NOMO-1 treated with DMSO at 0.1 percent for 48 hours (cell line): Measurements from ENCODE around the gene YTHDF2.
A peak's percentile ranks its signal among the peaks of the same experiment; 100 is the strongest.
"Not testable (repeated sequence)": the region's sequence is repeated elsewhere in the genome, so short reads cannot be mapped to it uniquely, and the experiment has no call there.

Experiments used
- DNase-seq: peaks from one replicate; lab custom pipeline; 2025; ENCODE audit not compliant: unreplicated experiment; lab: John Stamatoyannopoulos, UW

YTHDF2 gene

GRCh38 chr1:28758420-28758819 is 21.7 kb downstream of the YTHDF2 start:
- DNase-seq, result no peak

DNA sequence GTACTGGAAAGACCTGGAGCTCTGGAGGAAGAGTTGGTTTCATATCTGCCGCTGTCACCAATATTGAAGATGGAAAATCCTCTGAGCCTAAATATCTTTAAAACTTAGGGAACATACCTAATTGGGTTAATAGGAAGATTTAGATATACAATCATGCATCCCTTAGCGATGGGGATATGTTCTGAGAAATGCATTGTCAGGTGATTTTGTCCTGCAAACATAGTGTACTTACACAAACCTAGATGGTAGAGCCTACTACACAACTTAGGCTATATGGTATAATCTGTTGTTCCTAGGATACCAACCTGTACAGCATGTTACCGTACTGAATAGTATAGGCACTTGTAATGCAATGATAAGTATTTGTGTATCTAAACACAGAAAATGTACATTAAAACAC is 22.5 kb downstream of the YTHDF2 start:
- no peak for DNase-seq

DNA sequence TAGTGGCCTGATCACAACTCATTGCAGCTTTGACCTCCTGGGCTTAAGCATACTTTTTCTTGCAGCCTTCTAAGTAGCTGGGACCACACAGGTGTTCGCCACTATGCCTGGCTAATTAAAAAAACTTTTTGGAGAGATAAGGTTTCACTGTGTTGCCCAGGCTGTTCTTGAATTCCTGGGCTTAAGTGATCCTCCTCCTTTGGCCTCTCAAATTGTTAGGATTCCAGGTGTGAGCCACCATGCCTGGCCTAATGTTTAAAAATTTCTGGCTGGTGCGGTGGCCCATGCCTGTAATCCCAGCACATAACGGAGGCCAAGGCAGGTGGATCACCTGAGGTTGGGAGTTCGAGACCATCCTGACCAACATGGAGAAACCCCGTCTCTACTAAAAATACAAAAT is 24.4 kb downstream of the YTHDF2 start:
- no peak for DNase-seq

GRCh38 chr1:28766532-28767183 is 29.9 kb downstream of the YTHDF2 start:
- no peak for DNase-seq

GRCh38 chr1:28770601-28771165 is 33.9 kb downstream of the YTHDF2 start:
- no peak for DNase-seq

GRCh38 chr1:28771921-28772320 is 35.2 kb downstream of the YTHDF2 start:
- DNase-seq, result not testable (repeated sequence)

- DNase-seq, result no peak
Measured at GRCh38 chr1:28773105-28773504, 36.4 kb downstream of the YTHDF2 start.

DNA sequence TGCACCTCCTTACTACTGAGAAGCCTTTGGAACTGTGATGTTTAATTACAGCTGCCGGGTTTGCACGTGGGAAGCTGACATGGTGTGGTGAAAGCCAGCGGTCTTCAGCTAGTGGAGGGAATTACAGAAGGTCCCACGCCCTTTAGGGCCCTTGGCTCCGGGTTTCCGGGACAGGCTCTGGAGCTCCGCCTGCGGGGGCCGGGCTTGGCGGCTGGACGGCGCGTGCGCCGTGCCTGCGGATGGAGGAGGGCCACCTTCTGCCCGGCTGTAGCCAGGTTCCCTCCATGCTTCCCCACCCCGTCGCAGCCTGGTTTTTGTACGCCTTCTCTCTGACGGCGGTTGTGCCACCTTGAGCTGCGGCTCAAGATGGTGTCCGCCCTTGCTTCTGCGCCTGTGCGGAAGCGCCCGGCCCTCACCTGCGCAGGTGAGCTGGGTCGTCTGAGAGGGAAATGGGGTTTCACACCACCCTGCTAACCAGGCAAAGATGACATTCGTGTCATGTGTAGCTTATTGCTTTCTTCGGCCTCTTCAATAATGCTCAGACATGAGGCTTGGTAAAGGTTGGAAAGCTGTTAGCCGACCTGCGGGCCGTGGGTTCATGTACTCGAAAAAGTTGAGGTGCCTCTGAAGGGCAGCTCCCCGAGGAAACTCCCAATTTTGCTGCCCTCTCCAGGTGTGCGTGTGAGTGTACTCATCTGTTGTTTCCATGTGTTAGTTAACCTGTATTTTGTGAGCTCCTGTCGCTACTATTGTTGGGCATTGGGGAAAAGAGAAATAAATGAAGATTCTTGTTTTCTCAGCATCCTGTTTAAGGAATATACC is 38.6 kb downstream of the YTHDF2 start:
- DNase-seq, result peak; percentile 73

GRCh38 chr1:28776341-28776740 is 39.6 kb downstream of the YTHDF2 start:
- no peak for DNase-seq

DNA sequence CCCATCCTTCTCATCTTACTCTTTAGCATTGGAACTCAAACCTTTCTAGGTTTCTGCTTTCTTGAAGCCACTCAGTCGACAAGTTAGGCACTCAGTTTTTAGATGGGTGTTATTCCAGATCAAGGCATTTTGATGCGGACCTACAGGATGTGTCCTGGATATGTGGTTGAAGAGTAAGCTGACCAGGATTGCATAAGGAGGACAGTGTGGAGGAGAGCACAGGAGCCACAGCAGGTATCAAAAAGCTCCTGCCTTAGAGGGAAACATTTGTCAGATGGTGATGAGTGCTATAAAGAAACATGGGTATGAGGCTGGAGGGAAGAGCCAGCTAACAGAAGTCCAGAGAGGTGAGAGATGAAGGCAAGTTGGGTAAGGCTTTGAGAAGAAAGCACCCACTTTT is 41.3 kb downstream of the YTHDF2 start:
- no peak for DNase-seq

GRCh38 chr1:28779751-28780408 is 43.1 kb downstream of the YTHDF2 start:
- peak; percentile 32 for DNase-seq

GRCh38 chr1:28781305-28781704 is 44.6 kb downstream of the YTHDF2 start:
- no peak for DNase-seq

GRCh38 chr1:28782011-28782410 is 45.3 kb downstream of the YTHDF2 start:
- DNase-seq, result no peak

DNA sequence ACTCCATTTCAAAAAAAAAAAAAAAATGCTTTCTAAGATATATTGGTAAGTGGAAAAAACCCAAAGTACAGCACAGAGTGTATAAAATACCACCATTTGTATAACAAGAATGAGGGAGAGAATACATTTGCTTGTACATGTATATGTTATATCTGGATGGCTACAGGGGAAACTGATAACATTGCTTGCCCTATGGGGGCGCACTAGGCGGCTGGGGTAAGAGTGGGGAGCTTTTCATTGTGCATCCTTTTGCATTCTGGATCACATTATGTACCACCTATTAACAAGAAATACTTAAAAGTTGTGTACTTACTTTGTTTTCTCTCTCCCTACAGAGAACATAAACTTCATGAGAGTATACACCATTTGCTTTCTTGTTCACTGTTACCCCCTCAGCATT is 46.6 kb downstream of the YTHDF2 start:
- no peak for DNase-seq

- DNase-seq, result no peak
Measured at GRCh38 chr1:28789412-28789811, 52.7 kb downstream of the YTHDF2 start.

- no peak for DNase-seq
Measured at GRCh38 chr1:28789816-28790215, 53.1 kb downstream of the YTHDF2 start.

GRCh38 chr1:28790377-28791035 is 53.8 kb downstream of the YTHDF2 start:
- DNase-seq, result no peak

DNA sequence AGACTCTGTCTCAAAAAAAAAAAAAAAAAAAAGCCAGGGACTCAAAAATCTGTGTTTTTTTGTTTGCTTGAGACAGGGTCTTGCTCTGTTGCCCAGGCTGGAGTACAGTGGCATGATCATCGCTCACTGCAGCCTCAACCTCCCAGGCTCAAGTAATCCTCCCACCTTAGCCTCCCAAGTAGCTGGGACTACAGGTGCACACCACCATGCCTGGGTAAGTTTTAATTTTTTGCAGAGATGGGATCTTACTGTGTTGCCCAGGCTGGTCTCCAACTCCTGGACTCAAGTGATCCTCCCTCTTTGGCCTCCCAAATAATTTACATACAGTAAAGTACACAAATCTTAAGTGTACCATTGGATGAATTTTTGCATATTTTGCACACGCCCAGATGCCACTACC is 55.2 kb downstream of the YTHDF2 start:
- DNase-seq, result not testable (repeated sequence)

GRCh38 chr1:28792644-28793121 is 55.9 kb downstream of the YTHDF2 start:
- DNase-seq, result no peak

GRCh38 chr1:28794582-28794981 is 57.8 kb downstream of the YTHDF2 start:
- not testable (repeated sequence) for DNase-seq
